ENCODE results near the gene TMEM45B.
A peak's percentile ranks its signal among the peaks of the same experiment; 100 is the strongest.

TMEM45B gene

GRCh38 chr11:129849447-129850130 is 33.9 kb downstream of the TMEM45B start:
- DNase-seq (ENCODE audit: low read depth in 1 of 2, low spot score in 1 of 2): no peak
- Histone ChIP-seq H3K4me3 (replicated peaks; ENCODE audit: insufficient read depth, low read length) (no peak overlapping the region), H3K27me3 (ENCODE audit: insufficient read depth, poor library complexity, severe bottlenecking) (no peaks in the 10 kb centered on the region), H3K27ac (replicated peaks) (no peak overlapping the region)
- no peak for TF ChIP-seq SPI1 (IDR thresholded peaks at IDR 0.05; ENCODE audit: borderline replicate concordance, low read depth)
- no peak for TF ChIP-seq GABPA (IDR thresholded peaks at IDR 0.05; ENCODE audit: low read depth)
- no peak for TF ChIP-seq POLR2AphosphoS5 (IDR thresholded peaks at IDR 0.05; ENCODE audit: low read depth)
- TF ChIP-seq, protein P1, sequence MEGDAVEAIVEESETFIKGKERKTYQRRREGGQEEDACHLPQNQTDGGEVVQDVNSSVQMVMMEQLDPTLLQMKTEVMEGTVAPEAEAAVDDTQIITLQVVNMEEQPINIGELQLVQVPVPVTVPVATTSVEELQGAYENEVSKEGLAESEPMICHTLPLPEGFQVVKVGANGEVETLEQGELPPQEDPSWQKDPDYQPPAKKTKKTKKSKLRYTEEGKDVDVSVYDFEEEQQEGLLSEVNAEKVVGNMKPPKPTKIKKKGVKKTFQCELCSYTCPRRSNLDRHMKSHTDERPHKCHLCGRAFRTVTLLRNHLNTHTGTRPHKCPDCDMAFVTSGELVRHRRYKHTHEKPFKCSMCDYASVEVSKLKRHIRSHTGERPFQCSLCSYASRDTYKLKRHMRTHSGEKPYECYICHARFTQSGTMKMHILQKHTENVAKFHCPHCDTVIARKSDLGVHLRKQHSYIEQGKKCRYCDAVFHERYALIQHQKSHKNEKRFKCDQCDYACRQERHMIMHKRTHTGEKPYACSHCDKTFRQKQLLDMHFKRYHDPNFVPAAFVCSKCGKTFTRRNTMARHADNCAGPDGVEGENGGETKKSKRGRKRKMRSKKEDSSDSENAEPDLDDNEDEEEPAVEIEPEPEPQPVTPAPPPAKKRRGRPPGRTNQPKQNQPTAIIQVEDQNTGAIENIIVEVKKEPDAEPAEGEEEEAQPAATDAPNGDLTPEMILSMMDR (IDR thresholded peaks at IDR 0.05; ENCODE audit: insufficient read depth, low read length): no peak
- TF ChIP-seq, protein P2, sequence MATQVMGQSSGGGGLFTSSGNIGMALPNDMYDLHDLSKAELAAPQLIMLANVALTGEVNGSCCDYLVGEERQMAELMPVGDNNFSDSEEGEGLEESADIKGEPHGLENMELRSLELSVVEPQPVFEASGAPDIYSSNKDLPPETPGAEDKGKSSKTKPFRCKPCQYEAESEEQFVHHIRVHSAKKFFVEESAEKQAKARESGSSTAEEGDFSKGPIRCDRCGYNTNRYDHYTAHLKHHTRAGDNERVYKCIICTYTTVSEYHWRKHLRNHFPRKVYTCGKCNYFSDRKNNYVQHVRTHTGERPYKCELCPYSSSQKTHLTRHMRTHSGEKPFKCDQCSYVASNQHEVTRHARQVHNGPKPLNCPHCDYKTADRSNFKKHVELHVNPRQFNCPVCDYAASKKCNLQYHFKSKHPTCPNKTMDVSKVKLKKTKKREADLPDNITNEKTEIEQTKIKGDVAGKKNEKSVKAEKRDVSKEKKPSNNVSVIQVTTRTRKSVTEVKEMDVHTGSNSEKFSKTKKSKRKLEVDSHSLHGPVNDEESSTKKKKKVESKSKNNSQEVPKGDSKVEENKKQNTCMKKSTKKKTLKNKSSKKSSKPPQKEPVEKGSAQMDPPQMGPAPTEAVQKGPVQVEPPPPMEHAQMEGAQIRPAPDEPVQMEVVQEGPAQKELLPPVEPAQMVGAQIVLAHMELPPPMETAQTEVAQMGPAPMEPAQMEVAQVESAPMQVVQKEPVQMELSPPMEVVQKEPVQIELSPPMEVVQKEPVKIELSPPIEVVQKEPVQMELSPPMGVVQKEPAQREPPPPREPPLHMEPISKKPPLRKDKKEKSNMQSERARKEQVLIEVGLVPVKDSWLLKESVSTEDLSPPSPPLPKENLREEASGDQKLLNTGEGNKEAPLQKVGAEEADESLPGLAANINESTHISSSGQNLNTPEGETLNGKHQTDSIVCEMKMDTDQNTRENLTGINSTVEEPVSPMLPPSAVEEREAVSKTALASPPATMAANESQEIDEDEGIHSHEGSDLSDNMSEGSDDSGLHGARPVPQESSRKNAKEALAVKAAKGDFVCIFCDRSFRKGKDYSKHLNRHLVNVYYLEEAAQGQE (IDR thresholded peaks at IDR 0.05; ENCODE audit: insufficient replicate concordance, low read depth): no peak

DNA sequence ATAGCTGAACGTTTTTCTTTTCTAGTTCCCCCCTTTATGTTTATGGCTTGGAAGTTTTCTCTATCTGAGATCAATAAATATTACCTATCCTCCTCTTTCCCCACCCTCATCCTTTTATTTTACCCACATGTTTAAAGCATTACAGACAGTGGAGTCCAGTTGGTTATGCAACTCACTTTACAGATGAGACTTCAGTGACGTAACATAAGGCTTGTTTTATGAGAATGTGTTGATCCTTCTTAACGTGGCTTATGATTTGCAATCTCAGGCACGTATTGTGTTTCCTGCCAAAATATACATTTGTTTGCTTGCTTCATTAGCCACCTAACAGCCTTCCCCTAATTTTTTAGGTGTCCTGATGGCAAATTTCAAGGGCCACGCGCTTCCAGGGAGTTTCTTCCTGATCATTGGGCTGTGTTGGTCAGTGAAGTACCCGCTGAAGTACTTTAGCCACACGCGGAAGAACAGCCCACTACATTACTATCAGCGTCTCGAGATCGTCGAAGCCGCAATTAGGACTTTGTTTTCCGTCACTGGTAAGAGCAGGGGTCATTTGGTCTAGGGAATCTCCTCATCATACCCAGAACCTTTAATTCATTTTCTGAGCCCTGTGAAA is 36.6 kb downstream of the TMEM45B start:
- no peaks in the 10 kb centered on the region for H3K27me3 ChIP-seq (ENCODE audit: insufficient read depth, poor library complexity, severe bottlenecking)
- H3K27ac ChIP-seq (replicated peaks): no peak overlapping the region
- no peak for DNase-seq (ENCODE audit: low read depth in 1 of 2, low spot score in 1 of 2)
- TF ChIP-seq GABPA (IDR thresholded peaks at IDR 0.05; ENCODE audit: low read depth): no peak
- TF ChIP-seq POLR2AphosphoS5 (IDR thresholded peaks at IDR 0.05; ENCODE audit: low read depth): no peak
- no peak for TF ChIP-seq SPI1 (IDR thresholded peaks at IDR 0.05; ENCODE audit: borderline replicate concordance, low read depth)
- TF ChIP-seq, protein P1 (IDR thresholded peaks at IDR 0.05; ENCODE audit: insufficient read depth, low read length): no peak
- TF ChIP-seq, protein P2 (IDR thresholded peaks at IDR 0.05; ENCODE audit: insufficient replicate concordance, low read depth): no peak
- no peak overlapping the region for H3K4me3 ChIP-seq (replicated peaks; ENCODE audit: insufficient read depth, low read length)

GRCh38 chr11:129853518-129854231 is 38.0 kb downstream of the TMEM45B start:
- H3K27me3 ChIP-seq (ENCODE audit: insufficient read depth, poor library complexity, severe bottlenecking): no peaks in the 10 kb centered on the region
- TF ChIP-seq SPI1 (IDR thresholded peaks at IDR 0.05; ENCODE audit: borderline replicate concordance, low read depth) (no peak), GABPA (IDR thresholded peaks at IDR 0.05; ENCODE audit: low read depth) (no peak), POLR2AphosphoS5 (IDR thresholded peaks at IDR 0.05; ENCODE audit: low read depth) (no peak)
- TF ChIP-seq, protein P1 (IDR thresholded peaks at IDR 0.05; ENCODE audit: insufficient read depth, low read length): no peak
- TF ChIP-seq, protein P2 (IDR thresholded peaks at IDR 0.05; ENCODE audit: insufficient replicate concordance, low read depth): no peak
- H3K4me3 ChIP-seq (replicated peaks; ENCODE audit: insufficient read depth, low read length): no peak overlapping the region
- peak overlapping the region; percentile 7 for H3K27ac ChIP-seq (replicated peaks)
- peak; percentile 25 to 57 for DNase-seq (ENCODE audit: low read depth in 1 of 2, low spot score in 1 of 2)

All from HL-60 (cell line).